HG03060 (cell line): ENCODE measurements around the gene ITGB3BP.
A peak's percentile ranks its signal among the peaks of the same experiment; 100 is the strongest.
"Not testable (repeated sequence)": the region's sequence is repeated elsewhere in the genome, so short reads cannot be mapped to it uniquely, and the experiment has no call there.

Experiments used
- ATAC-seq: cut with Tn5 transposase; IDR thresholded peaks from one replicate; pipeline ENCODE4 v1.9.1; 2021; ENCODE audit warnings: low read depth, moderate number of reproducible peaks; ENCODE audit not compliant: unreplicated experiment

ITGB3BP gene, protein sequence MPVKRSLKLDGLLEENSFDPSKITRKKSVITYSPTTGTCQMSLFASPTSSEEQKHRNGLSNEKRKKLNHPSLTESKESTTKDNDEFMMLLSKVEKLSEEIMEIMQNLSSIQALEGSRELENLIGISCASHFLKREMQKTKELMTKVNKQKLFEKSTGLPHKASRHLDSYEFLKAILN

GRCh38 chr1:63522891-63523728 lies at the start of gene ITGB3BP, which contains the start of gene EFCAB7:
Gene ITGB3BP (minus strand): TSS chr1:63523225. CDS start chr1:63523133, 92 bp downstream.
Gene EFCAB7 (plus strand): TSS chr1:63523525. CDS start chr1:63525573, 2,048 bp downstream.
- ATAC-seq: peak; percentile 80

DNA sequence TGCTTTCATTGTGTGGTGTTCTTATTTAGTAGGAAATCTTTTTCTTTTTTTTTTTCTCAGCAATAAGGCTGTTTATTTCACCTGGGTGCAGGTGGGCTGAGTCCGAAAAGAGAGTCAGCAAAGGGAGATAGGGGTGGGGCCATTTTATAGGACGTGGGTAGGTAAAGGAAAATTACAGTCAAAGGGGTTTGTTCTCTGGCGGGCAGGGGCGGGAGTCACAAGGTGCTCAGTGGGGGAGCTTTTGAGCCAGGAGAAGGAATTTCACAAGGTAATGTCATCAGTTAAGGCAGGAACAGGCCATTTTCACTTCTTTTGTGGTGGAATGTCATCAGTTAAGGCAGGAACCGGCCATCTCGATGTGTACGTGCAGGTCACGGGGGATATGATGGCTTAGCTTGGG lies 49.7 kb upstream of the ITGB3BP start:
- not testable (repeated sequence) for ATAC-seq

- ATAC-seq: no peak
Measured at GRCh38 chr1:63569640-63570316, 46.8 kb upstream of the ITGB3BP start.

GRCh38 chr1:63569068-63569467 lies 46.0 kb upstream of the ITGB3BP start:
- ATAC-seq: no peak

DNA sequence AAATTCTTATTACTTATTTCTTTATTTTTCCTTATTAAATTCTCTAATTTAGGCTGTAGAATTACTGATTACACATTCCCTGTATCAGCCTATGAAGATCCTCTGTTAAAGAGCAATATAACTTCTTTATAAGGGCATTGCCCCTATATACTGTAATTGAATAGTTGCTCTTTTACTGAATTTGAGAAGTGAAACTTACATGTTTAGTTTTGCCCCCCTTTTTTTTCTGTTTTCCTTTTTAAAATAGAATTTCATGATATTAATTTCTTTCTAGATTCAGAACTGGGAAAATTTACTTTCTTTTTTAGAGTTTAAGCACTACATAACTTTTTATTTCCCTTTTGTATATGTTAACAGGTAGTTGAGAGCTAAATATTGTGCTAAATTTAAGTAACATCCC lies 40.7 kb upstream of the ITGB3BP start:
- ATAC-seq: no peak

GRCh38 chr1:63559357-63559756 lies 36.3 kb upstream of the ITGB3BP start:
- no peak for ATAC-seq

- ATAC-seq: no peak
Measured at GRCh38 chr1:63557365-63557987, 34.5 kb upstream of the ITGB3BP start.

DNA sequence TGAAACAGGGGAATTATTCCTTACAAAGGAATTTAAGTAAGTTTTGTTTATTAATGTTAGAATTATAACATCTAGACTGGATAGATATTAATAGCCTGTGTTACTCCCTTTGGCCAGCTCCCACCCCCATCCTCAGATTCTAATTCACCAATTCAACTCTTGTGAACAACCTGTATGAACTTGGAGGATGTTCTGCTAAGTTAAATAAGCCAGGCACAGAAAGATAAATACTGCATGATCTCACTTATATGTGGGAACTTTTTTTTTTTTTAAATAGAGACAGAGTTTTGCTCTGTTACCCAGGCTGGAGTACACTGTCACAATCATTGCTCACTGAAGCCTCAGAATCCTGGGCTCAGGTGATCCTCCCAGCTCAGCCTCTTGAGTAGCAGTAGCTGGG lies 32.5 kb upstream of the ITGB3BP start:
- ATAC-seq: no peak

DNA sequence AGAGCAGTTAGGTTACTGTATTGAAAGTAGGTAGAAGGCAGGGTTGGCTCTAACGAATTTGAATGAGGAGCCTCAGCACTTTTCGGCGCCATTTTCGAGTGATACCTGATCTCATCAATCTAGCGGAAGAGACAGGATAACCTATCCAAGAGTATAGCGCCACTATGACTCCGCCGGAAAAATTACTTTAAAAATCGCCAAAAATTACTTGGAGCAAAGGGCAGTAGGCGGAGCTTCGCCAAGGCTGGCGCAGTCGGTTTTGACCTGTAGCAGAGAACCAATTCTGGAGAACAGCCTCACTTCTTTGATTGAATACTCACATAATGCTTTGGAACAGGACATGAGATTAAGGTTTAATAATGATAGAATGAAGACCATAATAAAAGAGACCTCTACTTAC lies 25.9 kb upstream of the ITGB3BP start:
- ATAC-seq: no peak

- ATAC-seq: no peak
Measured at GRCh38 chr1:63548303-63548702, 25.3 kb upstream of the ITGB3BP start.

DNA sequence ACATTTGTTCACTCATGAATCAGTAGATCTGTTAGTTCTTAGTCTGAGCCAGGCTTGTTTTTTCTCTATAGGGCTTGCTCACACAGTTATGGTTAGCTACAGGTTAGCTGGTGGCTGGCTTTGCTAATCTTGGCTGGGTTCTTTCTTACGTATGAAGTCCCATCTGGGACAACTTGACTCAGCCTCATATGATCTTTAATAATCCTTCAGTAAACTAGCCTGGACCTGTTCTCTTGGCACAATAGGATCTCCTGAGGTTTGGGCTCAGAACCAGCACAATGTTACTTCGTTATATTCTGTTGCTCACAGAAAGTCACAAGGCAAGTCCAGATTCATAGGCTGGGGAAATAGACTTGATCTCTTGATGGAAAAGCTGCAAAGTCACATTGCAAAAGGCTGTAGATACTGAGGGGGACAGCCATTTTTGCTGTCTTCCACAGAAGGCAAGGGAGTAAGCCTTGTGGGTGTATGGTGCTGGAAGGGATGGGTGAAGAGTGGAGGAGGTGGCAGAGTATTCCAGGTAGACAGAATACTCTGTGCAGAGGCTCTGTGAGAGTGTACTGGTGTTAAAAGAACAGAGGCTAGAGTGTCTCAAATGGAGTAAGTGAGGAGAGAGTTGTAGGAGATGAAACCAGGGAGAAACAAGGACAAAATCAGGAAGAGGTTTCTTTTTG lies 24.7 kb upstream of the ITGB3BP start:
- ATAC-seq: no peak

- ATAC-seq: no peak
Measured at GRCh38 chr1:63545780-63546179, 22.8 kb upstream of the ITGB3BP start.

GRCh38 chr1:63537940-63538339 lies 14.9 kb upstream of the ITGB3BP start:
- ATAC-seq: no peak

GRCh38 chr1:63537006-63537405 lies 14.0 kb upstream of the ITGB3BP start:
- ATAC-seq: no peak

GRCh38 chr1:63534406-63534805 lies 11.4 kb upstream of the ITGB3BP start:
- ATAC-seq: no peak

DNA sequence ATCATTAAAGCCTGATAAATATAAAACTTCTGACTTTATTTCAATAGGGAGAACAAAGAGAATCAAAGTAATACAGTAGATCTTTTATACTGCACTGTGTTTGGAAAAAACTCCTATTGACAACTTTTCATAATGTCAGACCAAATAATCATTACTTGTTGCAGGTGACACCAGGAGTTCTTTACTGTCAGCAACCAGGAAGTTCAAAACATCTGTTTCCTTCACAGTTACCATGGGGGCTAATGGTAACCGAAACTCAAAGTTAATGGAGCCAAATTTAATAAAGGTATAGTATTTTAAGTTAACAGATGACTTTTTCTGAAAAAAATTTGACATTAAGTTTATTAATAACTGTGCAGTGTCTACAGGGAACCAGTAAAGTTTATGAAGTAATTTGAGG lies 10.9 kb upstream of the ITGB3BP start:
- ATAC-seq: no peak

DNA sequence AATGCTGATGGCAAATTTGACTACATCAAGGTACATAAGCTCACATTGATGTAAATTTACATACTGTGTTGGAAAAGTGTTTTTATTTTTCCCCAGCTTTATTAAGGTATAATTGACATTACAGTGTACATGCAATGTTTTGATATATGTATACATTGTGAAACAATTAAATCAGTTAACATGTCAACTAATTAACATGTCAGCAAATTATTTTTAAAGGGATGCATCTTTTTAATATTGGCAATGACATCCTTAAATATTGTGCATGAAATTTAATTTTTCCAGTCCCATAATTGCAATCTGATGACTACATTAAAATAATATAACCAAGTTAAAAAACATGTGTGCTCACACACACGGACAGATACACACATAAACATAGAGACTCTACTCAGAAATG lies 9.7 kb upstream of the ITGB3BP start:
- no peak for ATAC-seq

DNA sequence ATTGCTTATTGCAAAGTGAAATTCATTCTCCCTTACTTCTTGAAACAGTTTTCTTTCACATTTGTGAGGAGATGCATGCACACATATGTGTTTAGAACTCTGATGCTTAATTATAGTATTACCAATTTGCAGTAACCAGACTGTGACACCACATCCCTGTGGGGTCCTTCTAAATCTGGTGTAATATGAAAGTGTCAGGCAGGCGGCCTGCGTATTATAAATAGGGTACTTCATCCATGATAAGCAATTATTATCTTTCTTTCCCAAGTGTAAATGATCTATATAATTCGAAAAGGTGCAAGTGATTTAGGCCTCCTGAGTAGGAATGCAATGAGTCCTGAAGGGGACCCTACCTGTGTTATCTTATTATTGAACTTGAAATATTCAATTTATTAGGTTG lies 1.2 kb upstream of the ITGB3BP start:
- ATAC-seq: no peak

DNA sequence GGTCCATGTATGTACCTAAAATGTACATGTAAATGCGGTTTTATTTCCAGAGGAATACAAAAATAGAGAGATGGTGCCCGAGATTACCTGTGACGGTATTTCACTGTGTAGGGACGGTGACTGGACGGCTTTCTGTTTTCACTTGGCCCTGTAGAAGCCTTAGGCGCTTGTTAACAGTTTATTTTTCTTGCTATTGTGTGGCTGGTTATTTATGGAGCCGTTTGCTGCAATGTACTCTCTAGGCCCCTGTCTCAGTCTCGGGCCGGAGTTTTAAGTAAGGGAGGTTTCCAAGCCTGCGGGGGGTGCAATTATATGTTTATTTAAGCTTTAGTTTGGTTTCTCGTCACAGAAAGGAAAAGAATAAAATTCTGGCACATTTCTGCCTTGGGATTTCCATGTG lies 713 bp upstream of the ITGB3BP start:
- ATAC-seq: no peak

GRCh38 chr1:63516629-63517028 lies 6.4 kb downstream of the ITGB3BP start:
- no peak for ATAC-seq
